Progenitor cell of endocrine pancreas (in vitro differentiated cells): ENCODE measurements around the gene EGF. TPM values are rescaled to one million over a fixed set of nuclear protein-coding genes. Genes with fewer than 3 reads are reported as not detected.

Experiments used
- DNase-seq: peaks from one replicate; pipeline ENCODE4 v3.0.0; 2021; ENCODE audit warnings: low spot score; ENCODE audit not compliant: unreplicated experiment
- H3K27ac Mint-ChIP-seq: 2 replicates; pipeline ENCODE4 v1.8.0; 2021; ENCODE audit warnings: mild to moderate bottlenecking, moderate library complexity, mixed read lengths
- H3K27me3 Mint-ChIP-seq: 2 replicates; pipeline ENCODE4 v1.8.0; 2021; ENCODE audit warnings: mixed read lengths
- H3K36me3 Mint-ChIP-seq: 2 replicates; pipeline ENCODE4 v1.8.0; 2022; ENCODE audit warnings: mixed read lengths; ENCODE audit not compliant: insufficient read depth
- H3K4me1 Mint-ChIP-seq: 2 replicates; pipeline ENCODE4 v1.8.0; 2021; ENCODE audit warnings: low read depth, mixed read lengths
- H3K4me3 Mint-ChIP-seq: 2 replicates; pipeline ENCODE4 v1.8.0; 2021; ENCODE audit warnings: low read depth, mild to moderate bottlenecking, moderate library complexity, mixed read lengths
- H3K9me3 Mint-ChIP-seq: 2 replicates; pipeline ENCODE4 v1.8.0; 2021; ENCODE audit warnings: low read depth, mixed read lengths
- CTCF ChIP-seq: fragments of 200-600 bp; sonication (generic); IDR thresholded peaks from one replicate; pipeline ENCODE4 v1.5.0; 2021; ENCODE audit warnings: antibody characterized with exemption, mild to moderate bottlenecking; ENCODE audit not compliant: unreplicated experiment
- total RNA-seq: library from RNA; stranded (reverse); gene quantifications from 2 replicates; pipeline ENCODE4 v1.2.1, GENCODE V29; 2021

The EGF gene
- total RNA-seq, 1 donor from 2014 or later, result 0.36 TPM

GRCh38 chr4:109962401-109962800 lies 49.7 kb downstream of the EGF start:
- DNase-seq, result no peak
- no peaks in the 10 kb centered on the region for H3K36me3 Mint-ChIP-seq
- H3K27me3 Mint-ChIP-seq, result peaks cover 5% of the 10 kb centered on the region
- H3K9me3 Mint-ChIP-seq, result no peaks in the 10 kb centered on the region
- no peak overlapping the region for H3K4me3 Mint-ChIP-seq
- TF ChIP-seq CTCF, result no peak
- no peak overlapping the region for H3K27ac Mint-ChIP-seq
- H3K4me1 Mint-ChIP-seq, result peaks cover 5% of the 10 kb centered on the region

- Mint-ChIP-seq H3K36me3 (no peaks in the 10 kb centered on the region), H3K9me3 (no peaks in the 10 kb centered on the region), H3K4me3 (no peak overlapping the region), H3K4me1 (peaks cover 6% of the 10 kb centered on the region), H3K27me3 (peaks cover 2% of the 10 kb centered on the region), H3K27ac (no peak overlapping the region)
- DNase-seq, result no peak
- TF ChIP-seq CTCF, result no peak
Observed at GRCh38 chr4:109966891-109967481, 54.3 kb downstream of the EGF start.

GRCh38 chr4:109967798-109968520 lies 55.3 kb downstream of the EGF start:
- H3K27ac Mint-ChIP-seq, result no peak overlapping the region
- H3K27me3 Mint-ChIP-seq, result peaks cover 2% of the 10 kb centered on the region
- no peak for TF ChIP-seq CTCF
- H3K4me1 Mint-ChIP-seq, result peaks cover 6% of the 10 kb centered on the region
- no peak for DNase-seq
- no peaks in the 10 kb centered on the region for H3K9me3 Mint-ChIP-seq
- no peaks in the 10 kb centered on the region for H3K36me3 Mint-ChIP-seq
- no peak overlapping the region for H3K4me3 Mint-ChIP-seq

GRCh38 chr4:109969087-109969486 lies 56.4 kb downstream of the EGF start:
- no peak overlapping the region for H3K27ac Mint-ChIP-seq
- H3K4me3 Mint-ChIP-seq, result no peak overlapping the region
- H3K9me3 Mint-ChIP-seq, result no peaks in the 10 kb centered on the region
- H3K36me3 Mint-ChIP-seq, result no peaks in the 10 kb centered on the region
- peaks cover 11% of the 10 kb centered on the region for H3K4me1 Mint-ChIP-seq
- peaks cover 2% of the 10 kb centered on the region for H3K27me3 Mint-ChIP-seq
- DNase-seq, result no peak
- no peak for TF ChIP-seq CTCF

- H3K4me3 Mint-ChIP-seq, result no peak overlapping the region
- no peak overlapping the region for H3K27ac Mint-ChIP-seq
- H3K9me3 Mint-ChIP-seq, result no peaks in the 10 kb centered on the region
- no peaks in the 10 kb centered on the region for H3K36me3 Mint-ChIP-seq
- H3K4me1 Mint-ChIP-seq, result peaks cover 11% of the 10 kb centered on the region
- DNase-seq, result no peak
- no peaks in the 10 kb centered on the region for H3K27me3 Mint-ChIP-seq
- TF ChIP-seq CTCF, result no peak
Observed at GRCh38 chr4:109969919-109970318, 57.2 kb downstream of the EGF start.
